ENCODE results near the gene COL4A1.

COL4A1 gene

GRCh38 chr13:110217811-110218210 is 89.1 kb downstream of the COL4A1 start:
- DNase-seq (ENCODE audit: low spot score): no peak

- no peak for DNase-seq (ENCODE audit: low spot score)
Measured at GRCh38 chr13:110217085-110217484, 89.9 kb downstream of the COL4A1 start.

GRCh38 chr13:110216398-110217041 is 90.4 kb downstream of the COL4A1 start:
- no peak for DNase-seq (ENCODE audit: low spot score)

GRCh38 chr13:110216006-110216397 is 91.0 kb downstream of the COL4A1 start:
- no peak for DNase-seq (ENCODE audit: low spot score)

- DNase-seq (ENCODE audit: low spot score): no peak
Measured at GRCh38 chr13:110215606-110216005, 91.4 kb downstream of the COL4A1 start.

- DNase-seq (ENCODE audit: low spot score): no peak
Measured at GRCh38 chr13:110214637-110215036, 92.3 kb downstream of the COL4A1 start.

- DNase-seq (ENCODE audit: low spot score): no peak
Measured at GRCh38 chr13:110213461-110214074, 93.4 kb downstream of the COL4A1 start.

GRCh38 chr13:110212529-110212928 is 94.4 kb downstream of the COL4A1 start:
- DNase-seq (ENCODE audit: low spot score): no peak

- no peak for DNase-seq (ENCODE audit: low spot score)
Measured at GRCh38 chr13:110211735-110212134, 95.2 kb downstream of the COL4A1 start.

GRCh38 chr13:110211046-110211445 is 95.9 kb downstream of the COL4A1 start:
- no peak for DNase-seq (ENCODE audit: low spot score)

- DNase-seq (ENCODE audit: low spot score): no peak
Measured at GRCh38 chr13:110210604-110210985, 96.4 kb downstream of the COL4A1 start.

- no peak for DNase-seq (ENCODE audit: low spot score)
Measured at GRCh38 chr13:110209950-110210603, 96.9 kb downstream of the COL4A1 start.

- DNase-seq (ENCODE audit: low spot score): no peak
Measured at GRCh38 chr13:110208116-110208515, 98.8 kb downstream of the COL4A1 start.

GRCh38 chr13:110206996-110207395 is 100.0 kb downstream of the COL4A1 start:
- no peak for DNase-seq (ENCODE audit: low spot score)

- DNase-seq (ENCODE audit: low spot score): no peak
Measured at GRCh38 chr13:110206185-110206584, 100.8 kb downstream of the COL4A1 start.

- no peak for DNase-seq (ENCODE audit: low spot score)
Measured at GRCh38 chr13:110201114-110201513, 105.8 kb downstream of the COL4A1 start.

GRCh38 chr13:110200276-110200870 is 106.6 kb downstream of the COL4A1 start:
- no peak for DNase-seq (ENCODE audit: low spot score)

GRCh38 chr13:110199046-110199831 is 107.7 kb downstream of the COL4A1 start:
- DNase-seq (ENCODE audit: low spot score): no peak

GRCh38 chr13:110197471-110197870 is 109.5 kb downstream of the COL4A1 start:
- no peak for DNase-seq (ENCODE audit: low spot score)

- no peak for DNase-seq (ENCODE audit: low spot score)
Measured at GRCh38 chr13:110197026-110197425, 109.9 kb downstream of the COL4A1 start.

GRCh38 chr13:110195547-110196485 is 111.1 kb downstream of the COL4A1 start:
- DNase-seq (ENCODE audit: low spot score): no peak
